GM18858 (cell line): Measurements from ENCODE around the gene RHOU.
"Not testable (repeated sequence)": the region's sequence is repeated elsewhere in the genome, so short reads cannot be mapped to it uniquely, and the experiment has no call there.

ENCODE experiments used
- ATAC-seq: cut with Tn5 transposase; IDR thresholded peaks from one replicate; pipeline ENCODE4 v1.9.1; 2021; ENCODE audit not compliant: unreplicated experiment

The RHOU gene

GRCh38 chr1:228755800-228756199, 20.5 kb downstream of the RHOU start:
- no peak for ATAC-seq

- no peak for ATAC-seq
These were observed 21.2 kb downstream of the RHOU start for GRCh38 chr1:228756457-228756856.

- no peak for ATAC-seq
These were observed 23.2 kb downstream of the RHOU start for GRCh38 chr1:228758447-228758846.

- ATAC-seq: no peak
These were observed 25.7 kb downstream of the RHOU start for GRCh38 chr1:228760979-228761378.

GRCh38 chr1:228763561-228763960, 28.3 kb downstream of the RHOU start:
- ATAC-seq: no peak

GRCh38 chr1:228765168-228765946, 30.1 kb downstream of the RHOU start:
- ATAC-seq: no peak

GRCh38 chr1:228766788-228767187, 31.5 kb downstream of the RHOU start:
- ATAC-seq: no peak

GRCh38 chr1:228767636-228768354, 32.5 kb downstream of the RHOU start:
- no peak for ATAC-seq

- no peak for ATAC-seq
These were observed 33.2 kb downstream of the RHOU start for GRCh38 chr1:228768355-228769000.

GRCh38 chr1:228770779-228771223, 35.5 kb downstream of the RHOU start:
- no peak for ATAC-seq

GRCh38 chr1:228772516-228773212, 37.4 kb downstream of the RHOU start:
- no peak for ATAC-seq

GRCh38 chr1:228775946-228776345, 40.7 kb downstream of the RHOU start:
- not testable (repeated sequence) for ATAC-seq

- ATAC-seq: no peak
These were observed 41.2 kb downstream of the RHOU start for GRCh38 chr1:228776449-228776848.

- ATAC-seq: no peak
These were observed 42.0 kb downstream of the RHOU start for GRCh38 chr1:228777236-228777635.

- no peak for ATAC-seq
These were observed 42.7 kb downstream of the RHOU start for GRCh38 chr1:228778026-228778425.

- ATAC-seq: no peak
These were observed 43.2 kb downstream of the RHOU start for GRCh38 chr1:228778466-228778865.

GRCh38 chr1:228778961-228779360, 43.7 kb downstream of the RHOU start:
- ATAC-seq: no peak

GRCh38 chr1:228781161-228781808, 46.0 kb downstream of the RHOU start:
- no peak for ATAC-seq

GRCh38 chr1:228781809-228782661, 46.8 kb downstream of the RHOU start:
- no peak for ATAC-seq
